Activated naive CD4-positive, alpha-beta T cell treated with anti-CD3 and anti-CD28 coated beads, Interleukin-2, amount 50 U/mL, for 16 hours (primary cell): ENCODE data around the gene WFS1.
A peak's percentile ranks its signal among the peaks of the same experiment; 100 is the strongest.

ENCODE experiments used
- DNase-seq: peaks from one replicate; pipeline ENCODE4 v3.0.0-alpha.2; 2020

Gene WFS1

GRCh38 chr4:6326312-6327060 lies 56.8 kb downstream of the WFS1 start:
- DNase-seq, result no peak

- DNase-seq, result peak; percentile 74
Observed at GRCh38 chr4:6327220-6327917, 57.7 kb downstream of the WFS1 start.

GRCh38 chr4:6328526-6328925 lies 58.9 kb downstream of the WFS1 start:
- no peak for DNase-seq

- no peak for DNase-seq
Observed at GRCh38 chr4:6329478-6330383, 60.1 kb downstream of the WFS1 start.

- DNase-seq, result no peak
Observed at GRCh38 chr4:6330384-6330767, 60.7 kb downstream of the WFS1 start.

GRCh38 chr4:6331018-6331417 lies 61.4 kb downstream of the WFS1 start:
- DNase-seq, result no peak

- DNase-seq, result no peak
Observed at GRCh38 chr4:6331468-6331867, 61.8 kb downstream of the WFS1 start.

- DNase-seq, result no peak
Observed at GRCh38 chr4:6332042-6332668, 62.5 kb downstream of the WFS1 start.

- no peak for DNase-seq
Observed at GRCh38 chr4:6332669-6333050, 63.0 kb downstream of the WFS1 start.

GRCh38 chr4:6333301-6334202 lies 63.9 kb downstream of the WFS1 start:
- DNase-seq, result no peak

GRCh38 chr4:6334203-6334887 lies 64.7 kb downstream of the WFS1 start:
- no peak for DNase-seq

- no peak for DNase-seq
Observed at GRCh38 chr4:6335040-6335590, 65.5 kb downstream of the WFS1 start.

- DNase-seq, result no peak
Observed at GRCh38 chr4:6336166-6336565, 66.5 kb downstream of the WFS1 start.

GRCh38 chr4:6337331-6337935 lies 67.8 kb downstream of the WFS1 start:
- no peak for DNase-seq

- DNase-seq, result no peak
Observed at GRCh38 chr4:6338175-6338950, 68.7 kb downstream of the WFS1 start.

- no peak for DNase-seq
Observed at GRCh38 chr4:6338951-6339817, 69.5 kb downstream of the WFS1 start.

GRCh38 chr4:6339818-6340445 lies 70.3 kb downstream of the WFS1 start:
- no peak for DNase-seq

- DNase-seq, result no peak
Observed at GRCh38 chr4:6340446-6341015, 70.9 kb downstream of the WFS1 start.
